HG03108 (cell line): ENCODE results near the gene FBN3.

Experiments used
- ATAC-seq: cut with Tn5 transposase; IDR thresholded peaks from one replicate; pipeline ENCODE4 v1.9.1; 2021; ENCODE audit warnings: moderate library complexity; ENCODE audit not compliant: unreplicated experiment

FBN3 gene

GRCh38 chr19:8094336-8094735 lies 55.1 kb downstream of the FBN3 start:
- no peak for ATAC-seq

- ATAC-seq: no peak
These were observed 55.7 kb downstream of the FBN3 start for GRCh38 chr19:8093740-8094139.

- no peak for ATAC-seq
These were observed 58.4 kb downstream of the FBN3 start for GRCh38 chr19:8090950-8091349.

- no peak for ATAC-seq
These were observed 59.5 kb downstream of the FBN3 start for GRCh38 chr19:8089664-8090601.

GRCh38 chr19:8088752-8089663 lies 60.4 kb downstream of the FBN3 start:
- no peak for ATAC-seq

- no peak for ATAC-seq
These were observed 61.5 kb downstream of the FBN3 start for GRCh38 chr19:8087876-8088275.

GRCh38 chr19:8086849-8087248 lies 62.5 kb downstream of the FBN3 start:
- ATAC-seq: no peak

- ATAC-seq: no peak
These were observed 63.6 kb downstream of the FBN3 start for GRCh38 chr19:8085598-8086408.

- no peak for ATAC-seq
These were observed 65.2 kb downstream of the FBN3 start for GRCh38 chr19:8084152-8084551.

- no peak for ATAC-seq
These were observed 66.3 kb downstream of the FBN3 start for GRCh38 chr19:8083141-8083540.

- no peak for ATAC-seq
These were observed 67.5 kb downstream of the FBN3 start for GRCh38 chr19:8081569-8082550.

GRCh38 chr19:8080832-8081231 lies 68.6 kb downstream of the FBN3 start:
- ATAC-seq: no peak

GRCh38 chr19:8079988-8080387 lies 69.4 kb downstream of the FBN3 start:
- no peak for ATAC-seq

GRCh38 chr19:8075158-8076074 lies 74.0 kb downstream of the FBN3 start:
- ATAC-seq: no peak

GRCh38 chr19:8074501-8074900 lies 74.9 kb downstream of the FBN3 start:
- ATAC-seq: no peak

GRCh38 chr19:8071912-8072311 lies 77.5 kb downstream of the FBN3 start:
- no peak for ATAC-seq

- ATAC-seq: no peak
These were observed 80.1 kb downstream of the FBN3 start for GRCh38 chr19:8069096-8069973.

- ATAC-seq: no peak
These were observed 83.5 kb downstream of the FBN3 start for GRCh38 chr19:8065875-8066261.
